H1 (cell line): ENCODE results near the gene GNAI2. TPM values are rescaled to one million over a fixed set of nuclear protein-coding genes. Genes with fewer than 3 reads are reported as not detected.

Experiments
- CTCF ChIA-PET: fragments of 300-600 bp; sonication (Branson Sonifier 250); formaldehyde crosslinking; loops from one replicate; lab custom pipeline; 2021; ENCODE audit not compliant: partially characterized antibody; lab: Charles Lee
- POLR2A ChIA-PET: fragments of 300-600 bp; sonication (Branson Sonifier 250); formaldehyde crosslinking; loops from one replicate; lab custom pipeline; 2021; ENCODE audit warnings: inconsistent platforms; ENCODE audit not compliant: partially characterized antibody; lab: Charles Lee
- DNase-seq, 2 experiments: peaks; one replicate each; pipeline versions ENCODE4 v3.0.0 to v3.0.0-alpha.2; 2010 to 2022; ENCODE audit warnings: low spot score in 2 of 2, low read depth in 1 of 2, mixed read lengths in 1 of 2
- FAIRE-seq: peaks from 2 replicates; lab custom pipeline; 2011; peaks lifted over from hg19 to GRCh38; lab: Jason Lieb, UNC
- H2AFZ ChIP-seq: 2 replicates; pipeline ENCODE4 v1.8.1; 2012; ENCODE audit warnings: low read length, inconsistent platforms
- H2AK5ac ChIP-seq: 2 replicates; pipeline ENCODE4 v1.6.1; 2013; ENCODE audit warnings: low read depth, low read length
- H2BK120ac ChIP-seq: replicated peaks from 2 replicates; pipeline ENCODE3; 2013; ENCODE audit warnings: low read depth, low read length, inconsistent platforms
- H2BK12ac ChIP-seq: 2 replicates; pipeline ENCODE4 v1.6.1; 2013; ENCODE audit warnings: low read depth, low read length
- H2BK15ac ChIP-seq: 2 replicates; pipeline ENCODE4 v1.6.1; 2013; ENCODE audit warnings: low read length
- H2BK20ac ChIP-seq: 2 replicates; pipeline ENCODE4 v1.6.1; 2013; ENCODE audit warnings: low read length
- H2BK5ac ChIP-seq: 2 replicates; pipeline ENCODE4 v1.6.1; 2013; ENCODE audit warnings: low read depth, low read length
- H3K14ac ChIP-seq: 2 replicates; pipeline ENCODE4 v1.6.1; 2013; ENCODE audit warnings: inconsistent platforms; ENCODE audit not compliant: insufficient read length
- H3K18ac ChIP-seq: 2 replicates; pipeline ENCODE4 v1.6.1; 2013; ENCODE audit warnings: low read length; ENCODE audit errors: extremely low read depth
- H3K23ac ChIP-seq: 2 replicates; pipeline ENCODE4 v1.6.1; 2013; ENCODE audit warnings: inconsistent platforms; ENCODE audit not compliant: insufficient read length
- H3K23me2 ChIP-seq: 2 replicates; pipeline ENCODE4 v1.6.1; 2013; ENCODE audit warnings: low read depth, low read length
- H3K27ac ChIP-seq: 2 replicates; pipeline ENCODE4 v1.6.1; 2011; ENCODE audit warnings: low read depth, low read length, inconsistent platforms
- H3K27me3 ChIP-seq, 4 experiments: replicated peaks in 1 of 4; 1 replicate in 1 of 4; 2 replicates in 3 of 4; pipeline versions ENCODE4 v1.6.1 to v1.8.1; 2011 to 2013; ENCODE audit warnings: low read length in 3 of 4, mild to moderate bottlenecking in 3 of 4, inconsistent platforms in 2 of 4, mixed read lengths in 2 of 4, moderate library complexity in 1 of 4; ENCODE audit not compliant: control insufficient read depth in 3 of 4, insufficient read depth in 3 of 4; ENCODE audit errors: extremely low read depth in 1 of 4
- H3K36me3 ChIP-seq, 4 experiments: 2 replicates each; pipeline versions ENCODE4 v1.6.1 to v1.8.1; 2011 to 2013; ENCODE audit warnings: mild to moderate bottlenecking in 4 of 4, low read length in 3 of 4, moderate library complexity in 2 of 4, control low read depth in 1 of 4, inconsistent platforms in 1 of 4; ENCODE audit not compliant: insufficient read depth in 4 of 4, control insufficient read depth in 2 of 4
- H3K4ac ChIP-seq: replicated peaks from 2 replicates; pipeline ENCODE3; 2013; ENCODE audit warnings: low read length, low read depth, mixed read lengths, inconsistent platforms; ENCODE audit not compliant: insufficient read length
- H3K4me1 ChIP-seq, 4 experiments: replicated peaks in 1 of 4; 1 replicate in 1 of 4; 2 replicates in 3 of 4; pipeline versions ENCODE4 v1.6.1 to v1.8.1; 2011 to 2013; ENCODE audit warnings: low read length in 3 of 4, inconsistent platforms in 2 of 4, mixed read lengths in 1 of 4; ENCODE audit not compliant: insufficient read depth in 4 of 4, control insufficient read depth in 3 of 4
- H3K4me2 ChIP-seq, 2 experiments: 2 replicates each; pipeline versions ENCODE4 v1.6.1 to v1.8.1; 2011 to 2013; ENCODE audit warnings: low read depth in 2 of 2, low read length in 2 of 2, control low read depth in 1 of 2, inconsistent platforms in 1 of 2, mild to moderate bottlenecking in 1 of 2; ENCODE audit not compliant: insufficient read depth in 1 of 2
- H3K4me3 ChIP-seq, 4 experiments: fragments of 200-600, 300-600 bp in 1 of 4; sonication (generic), shearing (Covaris generic), sonication (Bioruptor Twin) in 1 of 4; 2 replicates each; pipeline versions ENCODE4 v1.5.1 to v1.8.1; 2011 to 2016; ENCODE audit warnings: low read length in 4 of 4, low read depth in 3 of 4, control low read depth in 2 of 4, inconsistent platforms in 2 of 4, mild to moderate bottlenecking in 2 of 4, mixed read lengths in 1 of 4, moderate library complexity in 1 of 4; ENCODE audit not compliant: insufficient read depth in 2 of 4; ENCODE audit errors: extremely low read depth in 1 of 4
- H3K56ac ChIP-seq: replicated peaks from 2 replicates; pipeline ENCODE3; 2013; ENCODE audit warnings: low read depth, mild to moderate bottlenecking, mixed read lengths, low read length, inconsistent platforms; ENCODE audit not compliant: insufficient read length
- H3K79me1 ChIP-seq: 2 replicates; pipeline ENCODE4 v1.6.1; 2013; ENCODE audit warnings: low read depth, low read length, control low read depth
- H3K79me2 ChIP-seq, 2 experiments: 2 replicates each; pipeline versions ENCODE4 v1.6.1 to v1.8.1; 2012 to 2013; ENCODE audit warnings: low read length in 2 of 2, mild to moderate bottlenecking in 2 of 2, inconsistent platforms in 1 of 2; ENCODE audit not compliant: insufficient read depth in 2 of 2, control insufficient read depth in 1 of 2
- H3K9ac ChIP-seq, 4 experiments: replicated peaks in 1 of 4; 1 replicate in 1 of 4; 2 replicates in 3 of 4; pipeline versions ENCODE4 v1.6.1 to v1.8.1; 2011 to 2013; ENCODE audit warnings: low read depth in 3 of 4, low read length in 3 of 4, control low read depth in 2 of 4, mild to moderate bottlenecking in 2 of 4, moderate library complexity in 2 of 4, inconsistent platforms in 1 of 4; ENCODE audit errors: extremely low read depth in 1 of 4
- H3K9me3 ChIP-seq, 2 experiments: 2 replicates each; pipeline versions ENCODE4 v1.6.1 to v1.8.1; 2012 to 2013; ENCODE audit warnings: mild to moderate bottlenecking in 2 of 2, moderate library complexity in 2 of 2, control low read depth in 1 of 2, inconsistent platforms in 1 of 2, low read depth in 1 of 2, low read length in 1 of 2, mixed read lengths in 1 of 2; ENCODE audit not compliant: insufficient read depth in 2 of 2
- H4K20me1 ChIP-seq, 2 experiments: replicated peaks in 1 of 2; 2 replicates each; pipeline versions ENCODE3 to v1.8.1; 2011 to 2013; ENCODE audit warnings: inconsistent platforms in 2 of 2, low read length in 2 of 2, mild to moderate bottlenecking in 1 of 2; ENCODE audit not compliant: insufficient read depth in 2 of 2, control insufficient read depth in 1 of 2
- H4K5ac ChIP-seq: 2 replicates; pipeline ENCODE4 v1.6.1; 2013; ENCODE audit warnings: low read length, low read depth, mixed read lengths, inconsistent platforms; ENCODE audit not compliant: insufficient read length
- H4K8ac ChIP-seq: 2 replicates; pipeline ENCODE4 v1.8.0; 2013; ENCODE audit warnings: mild to moderate bottlenecking, moderate library complexity, low read length, inconsistent platforms; ENCODE audit not compliant: insufficient read depth; ENCODE audit errors: extremely low read depth
- H4K91ac ChIP-seq: replicated peaks from 2 replicates; pipeline ENCODE3; 2013; ENCODE audit warnings: low read length, mixed read lengths, inconsistent platforms; ENCODE audit not compliant: insufficient read length
- KDM1A ChIP-seq: fragments of 200-600, 300-600 bp; sonication (generic); IDR thresholded peaks from 2 replicates; pipeline ENCODE4 v1.7.1; 2016; ENCODE audit warnings: mild to moderate bottlenecking, low read length, borderline replicate concordance
- MAFK ChIP-seq: IDR thresholded peaks from 2 replicates; pipeline ENCODE4 v1.6.1; 2012; ENCODE audit warnings: low read depth, mild to moderate bottlenecking, improper control_type of control experiment, low read length
- NANOG ChIP-seq: IDR thresholded peaks from 2 replicates; pipeline ENCODE4 v1.6.1; 2011; ENCODE audit warnings: low read length, low read depth, mild to moderate bottlenecking, inconsistent platforms; ENCODE audit not compliant: insufficient read depth, poor library complexity, severe bottlenecking
- NRF1 ChIP-seq: IDR thresholded peaks from 2 replicates; pipeline ENCODE4 v1.6.1; 2011; ENCODE audit warnings: mild to moderate bottlenecking, low read depth, low read length, improper control_type of control experiment
- RAD21 ChIP-seq, 2 experiments: IDR thresholded peaks in 1 of 2; conservative IDR thresholded peaks in 1 of 2; 2 replicates each; pipeline ENCODE4 v1.6.1; 2011; ENCODE audit warnings: low read depth in 2 of 2, low read length in 2 of 2, improper control_type of control experiment in 1 of 2, inconsistent platforms in 1 of 2, mild to moderate bottlenecking in 1 of 2, moderate library complexity in 1 of 2
- SAP30 ChIP-seq: fragments of 300-600 bp; sonication (generic); IDR thresholded peaks from 2 replicates; pipeline ENCODE4 v1.7.1; 2012; ENCODE audit warnings: low read length, moderate library complexity, mild to moderate bottlenecking, inconsistent platforms; ENCODE audit not compliant: insufficient read depth, insufficient replicate concordance
- SP4 ChIP-seq: IDR thresholded peaks from 2 replicates; pipeline ENCODE4 v1.6.1; 2012; ENCODE audit warnings: low read length, inconsistent platforms
- YY1 ChIP-seq: IDR thresholded peaks from 2 replicates; pipeline ENCODE4 v1.6.1; 2011; ENCODE audit warnings: low read depth, mild to moderate bottlenecking, low read length
- WGBS, 2 experiments: shearing (Covaris generic) in 1 of 2; methylation state at CpG; one replicate each; pipeline versions ENCODE4 v1.1.6 to v1.1.7; 2013 to 2015; ENCODE audit warnings: low lambda C conversion rate in 2 of 2, mixed read lengths in 2 of 2, inconsistent platforms in 1 of 2, low coverage in 1 of 2, missing lambda C conversion rate in 1 of 2; ENCODE audit not compliant: insufficient replicate concordance in 2 of 2, insufficient coverage in 1 of 2, insufficient read length in 1 of 2; ENCODE audit errors: extremely low coverage in 1 of 2, missing lambda C conversion rate in 1 of 2; 5-methylcytosine and 5-hydroxymethylcytosine counted together
- polyA plus RNA-seq, 7 experiments: library from polyadenylated mRNA; depleted of rRNA in 3 of 7; stranded (reverse) in 5 of 7; unstranded in 2 of 7; fragments of >200 nt in 5 of 7; fragments of 200-250 nt in 2 of 7; gene quantifications; 1 replicate in 5 of 7; 2 replicates in 1 of 7; 4 replicates in 1 of 7; pipeline versions ENCODE4 v1.2.1 to v1.2.3, GENCODE V29; 2011 to 2013; ENCODE audit warnings: missing spikeins in 2 of 7, mixed read lengths in 2 of 7
- total RNA-seq: library from RNA; stranded (reverse); fragmentation: NEBNext Ultra II Directional; extraction: Animal tissue kit (Norgen Biotek cat#: 25700); gene quantifications from 2 replicates; pipeline ENCODE4 v1.2.1, GENCODE V29; 2021
- TF ChIP-seq, protein P1 (sequence below): IDR thresholded peaks from 2 replicates; pipeline ENCODE4 v1.6.1; 2012; ENCODE audit warnings: inconsistent platforms
- TF ChIP-seq, protein P2 (sequence below): IDR thresholded peaks from 2 replicates; pipeline ENCODE4 v1.6.1; 2011; ENCODE audit warnings: low read depth, mild to moderate bottlenecking, low read length; ENCODE audit not compliant: insufficient read depth
- TF ChIP-seq, protein P3 (sequence below): IDR thresholded peaks from 2 replicates; pipeline ENCODE4 v1.6.1; 2012; ENCODE audit warnings: inconsistent platforms

Gene GNAI2
- total and polyA plus RNA-seq, 2 of the 8 experiments (the other 6 are each of a cell fraction or from before 2014, with no cell fraction given): 168 to 539 TPM

DNA sequence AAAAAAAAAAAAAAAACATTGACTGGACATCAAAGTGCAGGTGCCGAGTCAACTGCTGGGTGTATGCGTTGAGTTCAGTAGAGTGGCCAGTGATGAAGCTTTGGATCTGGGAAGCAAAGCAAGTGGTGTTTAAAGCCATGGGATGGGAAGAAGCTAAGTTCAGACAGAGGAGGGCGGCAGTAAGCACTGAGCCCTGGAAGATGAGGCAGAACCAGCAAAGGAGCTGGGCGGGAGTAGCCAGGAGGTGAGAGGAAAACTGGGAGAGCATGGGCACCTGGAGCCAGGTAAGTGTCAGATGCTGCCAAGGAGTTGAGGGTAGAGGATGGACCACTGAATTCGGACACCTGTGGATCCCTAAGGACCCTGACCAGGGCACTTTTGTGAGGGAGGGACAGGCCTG is 11.4 kb upstream of the GNAI2 start:
- Histone ChIP-seq H3K4ac (no peak overlapping the region), H4K20me1 (no peaks in the 10 kb centered on the region), H3K36me3 (no peaks in the 10 kb centered on the region), H3K27ac (no peak overlapping the region), H2BK120ac (no peak overlapping the region), H3K79me2 (no peaks in the 10 kb centered on the region), H3K79me1 (no peaks in the 10 kb centered on the region), H3K4me3 (no peak overlapping the region), H3K23ac (no peak overlapping the region), H3K4me2 (no peak overlapping the region), H3K14ac (no peak overlapping the region), H3K27me3 (peaks cover 0 to 3% (median 2%) of the 10 kb centered on the region in 4 experiments; a peak in 4 of 7 replicates), H2AFZ (no peak overlapping the region), H2BK20ac (no peak overlapping the region), H4K5ac (no peak overlapping the region), H2AK5ac (no peak overlapping the region), H3K9ac (no peak overlapping the region), H3K4me1 (peaks cover 0 to 21% (median 7%) of the 10 kb centered on the region in 4 experiments; a peak in 6 of 7 replicates), H3K18ac (no peak overlapping the region), H4K91ac (no peak overlapping the region), H3K23me2 (peaks cover 13% of the 10 kb centered on the region; the same call in 1 of the 2 replicates), H4K8ac (no peak overlapping the region), H2BK12ac (peak overlapping the region; percentile 27; the same call in 1 of the 2 replicates), H3K9me3 (no peaks in the 10 kb centered on the region), H3K56ac (no peak overlapping the region), H2BK5ac (no peak overlapping the region), H2BK15ac (0 out of 2 replicates have a peak overlapping the region, but pooled peaks have one; percentile 61)
- no peak for FAIRE-seq
- 73% methylated on average over 5 of the region's 5 CpGs; no CpG with 5 or more reads in 1 of the 2 experiments for WGBS, 2 experiments
- no peak for DNase-seq
- ChIA-PET CTCF (interaction anchor here (0.6 to 48.1 kb wide), 16 partner anchors 7 to 293 kb away, joined by 3 to 2149 read pairs (median 7); partner anchors contain the start of genes GNAI2, GNAT1, LSMEM2 and SEMA3B), POLR2A (interaction anchor here (0.7 to 6.0 kb wide), 5 partner anchors 16 to 157 kb away, joined by 3 to 38 read pairs (median 5); no protein-coding TSS in a partner anchor)
- TF ChIP-seq SAP30: no peak
- TF ChIP-seq YY1: no peak
- peak in 1 of 2 experiments; percentile 23; a peak in 1 of 4 replicates for TF ChIP-seq RAD21 (IDR thresholded peaks at IDR 0.05 in 1 of 2, conservative IDR thresholded peaks at IDR 0.05 in 1 of 2; ENCODE audit: low read depth in 2 of 2, low read length in 2 of 2)
- TF ChIP-seq NRF1: no peak
- TF ChIP-seq SP4: no peak
- no peak for TF ChIP-seq MAFK
- TF ChIP-seq, protein P1, sequence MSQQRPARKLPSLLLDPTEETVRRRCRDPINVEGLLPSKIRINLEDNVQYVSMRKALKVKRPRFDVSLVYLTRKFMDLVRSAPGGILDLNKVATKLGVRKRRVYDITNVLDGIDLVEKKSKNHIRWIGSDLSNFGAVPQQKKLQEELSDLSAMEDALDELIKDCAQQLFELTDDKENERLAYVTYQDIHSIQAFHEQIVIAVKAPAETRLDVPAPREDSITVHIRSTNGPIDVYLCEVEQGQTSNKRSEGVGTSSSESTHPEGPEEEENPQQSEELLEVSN: peak; percentile 95
- TF ChIP-seq KDM1A: no peak
- no peak for TF ChIP-seq NANOG
- TF ChIP-seq, protein P2, sequence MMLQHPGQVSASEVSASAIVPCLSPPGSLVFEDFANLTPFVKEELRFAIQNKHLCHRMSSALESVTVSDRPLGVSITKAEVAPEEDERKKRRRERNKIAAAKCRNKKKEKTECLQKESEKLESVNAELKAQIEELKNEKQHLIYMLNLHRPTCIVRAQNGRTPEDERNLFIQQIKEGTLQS: no peak
- TF ChIP-seq, protein P3, sequence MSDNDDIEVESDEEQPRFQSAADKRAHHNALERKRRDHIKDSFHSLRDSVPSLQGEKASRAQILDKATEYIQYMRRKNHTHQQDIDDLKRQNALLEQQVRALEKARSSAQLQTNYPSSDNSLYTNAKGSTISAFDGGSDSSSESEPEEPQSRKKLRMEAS: peak; percentile 75
